Measurements from ENCODE around the gene RARS1. TPM values are rescaled to one million over a fixed set of nuclear protein-coding genes. Genes with fewer than 3 reads are reported as not detected.

RARS1 gene
- total RNA-seq, 1 donor from 2014 or later, result 56.6 TPM

DNA sequence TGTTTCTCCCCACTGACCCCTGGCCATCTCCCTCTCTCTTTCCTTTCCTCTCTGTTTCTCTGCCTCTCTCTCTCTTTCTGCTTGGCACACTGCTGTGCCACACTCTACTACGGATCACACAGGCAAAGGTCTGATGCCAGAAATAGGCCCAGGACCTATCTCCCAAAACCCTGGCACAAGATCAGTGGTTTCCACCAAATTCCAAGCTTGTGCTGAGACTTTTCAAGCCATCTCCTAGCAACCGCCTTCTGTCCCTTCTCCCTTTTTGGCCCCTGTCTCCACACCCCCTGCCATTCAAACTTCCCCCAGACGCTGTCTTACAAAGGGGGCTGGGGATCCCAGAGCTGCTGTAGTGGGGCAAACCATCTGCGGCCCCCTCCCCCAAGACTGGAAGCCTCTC lies 38.5 kb upstream of the RARS1 start:
- no peak for DNase-seq
- Histone ChIP-seq H3K4me1 (no peaks in the 10 kb centered on the region), H3K27ac (no peak overlapping the region), H3K27me3 (no peaks in the 10 kb centered on the region), H3K9me3 (no peaks in the 10 kb centered on the region), H3K36me3 (peaks cover 8% of the 10 kb centered on the region), H3K4me3 (no peak overlapping the region)
- ATAC-seq, result no peak
- intact Hi-C loops (cut with DNase I), result no loop called here
- TF ChIP-seq, protein P1, sequence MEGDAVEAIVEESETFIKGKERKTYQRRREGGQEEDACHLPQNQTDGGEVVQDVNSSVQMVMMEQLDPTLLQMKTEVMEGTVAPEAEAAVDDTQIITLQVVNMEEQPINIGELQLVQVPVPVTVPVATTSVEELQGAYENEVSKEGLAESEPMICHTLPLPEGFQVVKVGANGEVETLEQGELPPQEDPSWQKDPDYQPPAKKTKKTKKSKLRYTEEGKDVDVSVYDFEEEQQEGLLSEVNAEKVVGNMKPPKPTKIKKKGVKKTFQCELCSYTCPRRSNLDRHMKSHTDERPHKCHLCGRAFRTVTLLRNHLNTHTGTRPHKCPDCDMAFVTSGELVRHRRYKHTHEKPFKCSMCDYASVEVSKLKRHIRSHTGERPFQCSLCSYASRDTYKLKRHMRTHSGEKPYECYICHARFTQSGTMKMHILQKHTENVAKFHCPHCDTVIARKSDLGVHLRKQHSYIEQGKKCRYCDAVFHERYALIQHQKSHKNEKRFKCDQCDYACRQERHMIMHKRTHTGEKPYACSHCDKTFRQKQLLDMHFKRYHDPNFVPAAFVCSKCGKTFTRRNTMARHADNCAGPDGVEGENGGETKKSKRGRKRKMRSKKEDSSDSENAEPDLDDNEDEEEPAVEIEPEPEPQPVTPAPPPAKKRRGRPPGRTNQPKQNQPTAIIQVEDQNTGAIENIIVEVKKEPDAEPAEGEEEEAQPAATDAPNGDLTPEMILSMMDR (IDR thresholded peaks at IDR 0.05), result no peak

- Histone ChIP-seq H3K36me3 (peaks cover 1% of the 10 kb centered on the region), H3K4me1 (no peaks in the 10 kb centered on the region), H3K9me3 (no peaks in the 10 kb centered on the region), H3K27ac (no peak overlapping the region), H3K4me3 (no peak overlapping the region), H3K27me3 (no peaks in the 10 kb centered on the region)
- TF ChIP-seq, protein P1 (IDR thresholded peaks at IDR 0.05), result no peak
- ATAC-seq (no peak), DNase-seq (no peak)
- intact Hi-C loops (cut with DNase I), result no loop called here
Measured at GRCh38 chr5:168449166-168449565, 37.1 kb upstream of the RARS1 start.

DNA sequence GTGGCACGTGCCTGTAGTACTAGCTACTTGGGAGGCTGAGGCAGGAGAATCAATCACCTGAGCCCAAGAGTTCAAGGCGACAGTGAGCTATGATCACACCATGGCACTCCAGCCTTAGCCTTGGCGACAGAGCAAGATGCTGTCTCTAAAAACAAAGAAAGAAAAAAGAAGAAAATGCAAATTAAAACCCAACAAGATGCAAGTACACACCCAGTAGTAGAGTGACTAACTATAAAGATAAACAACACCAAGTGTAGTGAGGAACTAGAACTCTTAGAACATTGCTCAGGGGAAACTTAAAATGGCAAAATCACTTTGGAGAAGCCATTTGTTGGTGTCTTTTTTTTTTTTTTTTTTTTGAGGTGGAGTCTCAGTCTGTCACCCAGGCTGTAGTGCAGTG lies 34.7 kb upstream of the RARS1 start:
- Histone ChIP-seq H3K4me1 (no peaks in the 10 kb centered on the region), H3K4me3 (no peak overlapping the region), H3K9me3 (no peaks in the 10 kb centered on the region), H3K27ac (no peak overlapping the region), H3K36me3 (peaks cover 4% of the 10 kb centered on the region), H3K27me3 (no peaks in the 10 kb centered on the region)
- DNase-seq (no peak), ATAC-seq (no peak)
- intact Hi-C loops (cut with DNase I), result no loop called here
- TF ChIP-seq, protein P1 (IDR thresholded peaks at IDR 0.05), result no peak

GRCh38 chr5:168455201-168455600 lies 31.1 kb upstream of the RARS1 start:
- TF ChIP-seq, protein P1 (IDR thresholded peaks at IDR 0.05), result no peak
- Histone ChIP-seq H3K9me3 (no peaks in the 10 kb centered on the region), H3K27me3 (no peaks in the 10 kb centered on the region), H3K4me1 (no peaks in the 10 kb centered on the region), H3K36me3 (peaks cover 4% of the 10 kb centered on the region), H3K4me3 (no peak overlapping the region), H3K27ac (no peak overlapping the region)
- DNase-seq (no peak), ATAC-seq (no peak)
- intact Hi-C loops (cut with DNase I), result no loop called here

DNA sequence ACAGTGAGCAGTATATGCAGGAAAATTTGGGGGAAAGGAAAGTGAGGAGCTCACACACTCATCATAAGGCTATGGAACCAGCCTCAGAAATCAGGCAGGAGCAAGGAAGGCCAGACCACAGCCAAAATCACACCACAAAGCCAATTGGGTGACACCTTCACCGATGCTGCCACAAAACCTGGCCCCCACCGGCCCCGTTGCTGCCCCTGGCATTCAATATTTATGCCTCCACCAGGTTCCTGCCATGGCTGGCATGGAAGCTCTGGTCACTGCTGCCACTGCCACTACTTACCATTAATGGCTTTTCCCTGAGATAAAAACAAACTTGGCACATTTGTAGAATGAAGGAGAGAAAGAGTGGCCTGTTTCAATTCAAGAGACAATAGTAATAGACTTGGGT lies 28.7 kb upstream of the RARS1 start:
- DNase-seq, result no peak
- no peak for ATAC-seq
- peaks cover 4% of the 10 kb centered on the region for H3K36me3 ChIP-seq
- H3K4me3 ChIP-seq, result no peak overlapping the region
- no peaks in the 10 kb centered on the region for H3K4me1 ChIP-seq
- no peaks in the 10 kb centered on the region for H3K27me3 ChIP-seq
- H3K9me3 ChIP-seq, result no peaks in the 10 kb centered on the region
- intact Hi-C loops (cut with DNase I), result no loop called here
- TF ChIP-seq, protein P1 (IDR thresholded peaks at IDR 0.05), result no peak
- no peak overlapping the region for H3K27ac ChIP-seq

- TF ChIP-seq, protein P1 (IDR thresholded peaks at IDR 0.05), result no peak
- H3K36me3 ChIP-seq, result peaks cover 2% of the 10 kb centered on the region
- H3K27ac ChIP-seq, result no peak overlapping the region
- no peaks in the 10 kb centered on the region for H3K9me3 ChIP-seq
- ATAC-seq (no peak), DNase-seq (no peak)
- intact Hi-C loops (cut with DNase I), result no loop called here
- H3K4me3 ChIP-seq, result no peak overlapping the region
- no peaks in the 10 kb centered on the region for H3K4me1 ChIP-seq
- no peaks in the 10 kb centered on the region for H3K27me3 ChIP-seq
Measured at GRCh38 chr5:168460606-168461005, 25.7 kb upstream of the RARS1 start.

Data from upper lobe of right lung (tissue), 1 donor.